Measurements from ENCODE around the gene TCP10L.

DNA sequence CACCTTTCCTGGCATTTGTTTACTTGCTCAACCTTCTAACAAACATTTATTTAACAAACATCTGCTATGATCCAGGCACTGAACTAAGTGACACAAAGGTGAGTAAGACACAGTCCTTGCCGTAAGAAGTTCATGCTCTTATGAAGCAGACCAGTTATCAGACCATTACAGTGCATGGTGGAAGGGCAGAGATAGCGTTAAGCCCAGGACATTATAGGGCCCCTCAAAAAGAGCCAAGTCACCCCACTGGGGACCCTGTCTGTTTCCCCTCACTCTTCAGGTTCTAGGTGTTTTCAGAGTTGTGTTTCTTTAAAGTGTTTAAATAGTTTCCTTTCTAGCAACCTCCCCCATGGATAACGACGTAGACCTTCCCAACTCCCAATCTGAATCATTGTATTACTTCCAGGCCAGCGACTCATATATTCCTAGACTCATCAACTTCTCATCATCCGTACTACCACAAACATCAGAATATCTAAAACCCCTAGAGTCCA, 39.3 kb downstream of the TCP10L start:
- no peak for TF ChIP-seq GABPA (IDR thresholded peaks at IDR 0.05; ENCODE audit: borderline replicate concordance, insufficient read depth, low read length)
- TF ChIP-seq, protein P1, sequence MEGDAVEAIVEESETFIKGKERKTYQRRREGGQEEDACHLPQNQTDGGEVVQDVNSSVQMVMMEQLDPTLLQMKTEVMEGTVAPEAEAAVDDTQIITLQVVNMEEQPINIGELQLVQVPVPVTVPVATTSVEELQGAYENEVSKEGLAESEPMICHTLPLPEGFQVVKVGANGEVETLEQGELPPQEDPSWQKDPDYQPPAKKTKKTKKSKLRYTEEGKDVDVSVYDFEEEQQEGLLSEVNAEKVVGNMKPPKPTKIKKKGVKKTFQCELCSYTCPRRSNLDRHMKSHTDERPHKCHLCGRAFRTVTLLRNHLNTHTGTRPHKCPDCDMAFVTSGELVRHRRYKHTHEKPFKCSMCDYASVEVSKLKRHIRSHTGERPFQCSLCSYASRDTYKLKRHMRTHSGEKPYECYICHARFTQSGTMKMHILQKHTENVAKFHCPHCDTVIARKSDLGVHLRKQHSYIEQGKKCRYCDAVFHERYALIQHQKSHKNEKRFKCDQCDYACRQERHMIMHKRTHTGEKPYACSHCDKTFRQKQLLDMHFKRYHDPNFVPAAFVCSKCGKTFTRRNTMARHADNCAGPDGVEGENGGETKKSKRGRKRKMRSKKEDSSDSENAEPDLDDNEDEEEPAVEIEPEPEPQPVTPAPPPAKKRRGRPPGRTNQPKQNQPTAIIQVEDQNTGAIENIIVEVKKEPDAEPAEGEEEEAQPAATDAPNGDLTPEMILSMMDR (IDR thresholded peaks at IDR 0.05; ENCODE audit: control extremely low read depth in 1 of 3, insufficient read depth in 1 of 3, low read depth in 1 of 3, low read length in 3 of 3), result no peak
- no peak for TF ChIP-seq PHF8 (conservative IDR thresholded peaks at IDR 0.05; ENCODE audit: low read depth, low read length)
- TF ChIP-seq POLR2AphosphoS5 (IDR thresholded peaks at IDR 0.05; ENCODE audit: low read depth, low read length), result no peak
- no peak for TF ChIP-seq EZH2 (IDR thresholded peaks at IDR 0.05; ENCODE audit: low read depth, low read length, severe bottlenecking)
- no peak for TF ChIP-seq MAFK (IDR thresholded peaks at IDR 0.05; ENCODE audit: low read depth, low read length)
- TF ChIP-seq POLR2A (IDR thresholded peaks at IDR 0.05; ENCODE audit: control extremely low read depth in 1 of 2, low read depth in 2 of 2, low read length in 2 of 2), result no peak

Measured in H1 (cell line).